Liver (tissue), 3 donors: ENCODE measurements around the gene STK11IP.

Experiments used
- CTCF ChIP-seq: fragments of 150-350 bp; IDR thresholded peaks from 2 replicates; pipeline ENCODE4 v1.5.1; 2017; ENCODE audit warnings: improper control_type of control experiment, low read depth, low read length; ENCODE audit not compliant: missing input control
- GABPA ChIP-seq, 2 donors: IDR thresholded peaks in 1 of 2; conservative IDR thresholded peaks in 1 of 2; 2 replicates each; pipeline ENCODE4 v1.6.1; 2016; ENCODE audit warnings: antibody characterized with exemption in 2 of 2, mild to moderate bottlenecking in 1 of 2, moderate library complexity in 1 of 2
- RAD21 ChIP-seq, 2 donors: IDR thresholded peaks; 2 replicates each; pipeline ENCODE4 v1.6.1; 2016; ENCODE audit warnings: antibody characterized with exemption in 2 of 2, mild to moderate bottlenecking in 2 of 2
- REST ChIP-seq: IDR thresholded peaks from 2 replicates; pipeline ENCODE4 v1.6.1; 2016; ENCODE audit warnings: antibody characterized with exemption, mild to moderate bottlenecking
- TAF1 ChIP-seq: conservative IDR thresholded peaks from 2 replicates; pipeline ENCODE4 v1.6.1; 2016; ENCODE audit warnings: antibody characterized with exemption, mild to moderate bottlenecking
- ZBTB33 ChIP-seq: IDR thresholded peaks from 2 replicates; pipeline ENCODE4 v1.6.1; 2016; ENCODE audit warnings: antibody characterized with exemption
- donor health status: healthy.
- donor health status: healthy.

GRCh38 chr2:219557791-219558785 is 39.6 kb upstream of the STK11IP start:
- TF ChIP-seq RAD21 (IDR thresholded peaks at IDR 0.05) = no peak
- TF ChIP-seq TAF1 = no peak
- no peak for TF ChIP-seq CTCF
- no peak for TF ChIP-seq GABPA (IDR thresholded peaks at IDR 0.05 in 1 of 2, conservative IDR thresholded peaks at IDR 0.05 in 1 of 2)
- TF ChIP-seq ZBTB33 = no peak
- no peak for TF ChIP-seq REST
